ENCODE measurements around the gene TMEM51. TPM values are rescaled to one million over a fixed set of nuclear protein-coding genes. Genes with fewer than 3 reads are reported as not detected.

TMEM51 gene
- total RNA-seq, 2 donors from 2014 or later, result 12.1 TPM

- 92 to 94% methylated on average over 13 of the region's 13 CpGs for WGBS, 2 experiments (ENCODE audit: insufficient coverage in 1 of 2, insufficient read length in 1 of 2)
These were observed 38.7 kb upstream of the TMEM51 start for GRCh38 chr1:15114884-15115283.

DNA sequence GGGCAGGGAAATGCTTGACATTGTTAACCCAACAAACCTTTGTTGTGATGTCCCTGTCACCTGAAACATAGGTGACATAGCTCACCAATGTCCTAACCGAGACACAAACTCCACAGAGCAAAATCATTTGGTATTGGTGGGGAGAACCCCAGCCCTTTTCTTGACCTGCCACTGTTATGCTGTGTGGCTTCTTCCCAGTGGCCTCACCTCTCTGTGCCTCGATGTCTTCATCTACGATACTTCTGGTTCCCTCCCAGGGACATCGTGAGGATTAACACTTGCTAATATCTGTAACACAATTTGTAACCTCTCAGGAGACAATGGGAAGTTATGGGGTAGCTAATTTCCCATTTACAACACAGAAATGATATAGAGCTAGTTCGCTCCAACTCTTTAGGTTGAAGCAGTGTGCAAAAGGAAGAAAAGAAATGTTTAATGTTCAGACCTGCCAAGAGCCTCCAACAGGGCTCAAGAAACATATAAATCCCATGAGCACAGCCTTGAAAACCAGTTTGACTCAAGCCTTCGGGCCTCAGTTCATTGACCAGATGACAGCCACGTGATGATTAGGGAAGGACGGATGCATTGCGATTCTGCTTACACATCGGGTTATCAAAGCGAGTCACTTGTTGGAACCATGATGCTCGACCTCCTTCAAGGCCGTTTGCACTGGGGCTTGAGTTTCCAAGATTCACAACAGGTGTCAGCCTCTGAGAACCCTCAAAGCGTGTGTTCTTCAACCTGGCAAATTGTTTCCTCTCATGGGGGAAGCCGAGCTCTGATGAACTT, 37.8 kb upstream of the TMEM51 start:
- no peak overlapping the region for H3K27ac ChIP-seq (ENCODE audit: low read depth, low read length)
- H3K9me3 ChIP-seq (ENCODE audit: control insufficient read depth, low read length), result no peaks in the 10 kb centered on the region
- H3K4me1 Mint-ChIP-seq, result peaks cover 10% of the 10 kb centered on the region
- H3K27me3 Mint-ChIP-seq (ENCODE audit: insufficient read depth), result peaks cover 3% of the 10 kb centered on the region
- TF ChIP-seq, protein P1, sequence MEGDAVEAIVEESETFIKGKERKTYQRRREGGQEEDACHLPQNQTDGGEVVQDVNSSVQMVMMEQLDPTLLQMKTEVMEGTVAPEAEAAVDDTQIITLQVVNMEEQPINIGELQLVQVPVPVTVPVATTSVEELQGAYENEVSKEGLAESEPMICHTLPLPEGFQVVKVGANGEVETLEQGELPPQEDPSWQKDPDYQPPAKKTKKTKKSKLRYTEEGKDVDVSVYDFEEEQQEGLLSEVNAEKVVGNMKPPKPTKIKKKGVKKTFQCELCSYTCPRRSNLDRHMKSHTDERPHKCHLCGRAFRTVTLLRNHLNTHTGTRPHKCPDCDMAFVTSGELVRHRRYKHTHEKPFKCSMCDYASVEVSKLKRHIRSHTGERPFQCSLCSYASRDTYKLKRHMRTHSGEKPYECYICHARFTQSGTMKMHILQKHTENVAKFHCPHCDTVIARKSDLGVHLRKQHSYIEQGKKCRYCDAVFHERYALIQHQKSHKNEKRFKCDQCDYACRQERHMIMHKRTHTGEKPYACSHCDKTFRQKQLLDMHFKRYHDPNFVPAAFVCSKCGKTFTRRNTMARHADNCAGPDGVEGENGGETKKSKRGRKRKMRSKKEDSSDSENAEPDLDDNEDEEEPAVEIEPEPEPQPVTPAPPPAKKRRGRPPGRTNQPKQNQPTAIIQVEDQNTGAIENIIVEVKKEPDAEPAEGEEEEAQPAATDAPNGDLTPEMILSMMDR (conservative IDR thresholded peaks at IDR 0.05), result no peak
- no peak for DNase-seq
- H3K9ac ChIP-seq (ENCODE audit: extremely low read depth, low read length, poor library complexity, severe bottlenecking), result no peak overlapping the region
- H3K27ac Mint-ChIP-seq, result no peak overlapping the region
- WGBS, 2 experiments (ENCODE audit: insufficient coverage in 1 of 2, insufficient read length in 1 of 2), result 93 to 96% methylated on average over 14 to 15 of the region's 15 CpGs
- no peaks in the 10 kb centered on the region for H3K36me3 ChIP-seq (ENCODE audit: control insufficient read depth, insufficient read depth, low read length)
- no peaks in the 10 kb centered on the region for H3K4me1 ChIP-seq (ENCODE audit: control insufficient read depth, insufficient read depth, low read length)
- no peaks in the 10 kb centered on the region for H3K9me3 Mint-ChIP-seq
- no peaks in the 10 kb centered on the region for H3K27me3 ChIP-seq (ENCODE audit: control insufficient read depth, insufficient read depth, low read length, poor library complexity, severe bottlenecking)
- no peak overlapping the region for H3K4me3 Mint-ChIP-seq
- H3K4me3 ChIP-seq (ENCODE audit: low read length), result no peak overlapping the region
- H3K36me3 Mint-ChIP-seq (ENCODE audit: low read depth), result no peaks in the 10 kb centered on the region

More at GRCh38 chr1:15114884-15115283, 38.7 kb upstream of the TMEM51 start:
- H3K9me3 Mint-ChIP-seq, result no peaks in the 10 kb centered on the region
- no peaks in the 10 kb centered on the region for H3K4me1 ChIP-seq (ENCODE audit: control insufficient read depth, insufficient read depth, low read length)
- H3K36me3 Mint-ChIP-seq (ENCODE audit: low read depth), result no peaks in the 10 kb centered on the region
- H3K27me3 Mint-ChIP-seq (ENCODE audit: insufficient read depth), result no peaks in the 10 kb centered on the region
- H3K36me3 ChIP-seq (ENCODE audit: control insufficient read depth, insufficient read depth, low read length), result no peaks in the 10 kb centered on the region
- H3K27me3 ChIP-seq (ENCODE audit: control insufficient read depth, insufficient read depth, low read length, poor library complexity, severe bottlenecking), result no peaks in the 10 kb centered on the region
- DNase-seq, result no peak
- TF ChIP-seq, protein P1 (conservative IDR thresholded peaks at IDR 0.05), result no peak
- H3K4me3 ChIP-seq (ENCODE audit: low read length), result no peak overlapping the region
- no peak overlapping the region for H3K4me3 Mint-ChIP-seq
- H3K27ac ChIP-seq (ENCODE audit: low read depth, low read length), result no peak overlapping the region
- H3K4me1 Mint-ChIP-seq, result peaks cover 10% of the 10 kb centered on the region
- no peak overlapping the region for H3K27ac Mint-ChIP-seq
- no peaks in the 10 kb centered on the region for H3K9me3 ChIP-seq (ENCODE audit: control insufficient read depth, low read length)
- H3K9ac ChIP-seq (ENCODE audit: extremely low read depth, low read length, poor library complexity, severe bottlenecking), result no peak overlapping the region

DNA sequence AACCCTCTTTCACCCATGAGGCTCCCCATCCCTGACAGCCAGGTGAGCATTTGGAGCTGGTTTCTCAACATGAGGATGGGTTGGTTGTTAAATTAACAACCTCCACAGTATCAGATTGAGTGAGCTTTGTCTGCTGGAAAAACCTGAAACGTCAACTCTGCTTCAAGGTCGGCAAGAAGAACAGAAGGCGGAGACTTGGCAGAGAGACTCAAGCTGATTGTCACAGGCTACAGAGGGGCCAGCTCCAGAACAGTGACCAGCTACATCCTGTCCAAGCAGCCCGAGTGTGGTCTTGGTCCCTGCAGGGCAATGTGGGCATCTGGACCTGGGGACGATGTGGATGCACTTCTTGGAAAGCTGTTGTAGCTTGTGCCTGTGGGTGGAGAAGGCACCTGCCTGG, 36.6 kb upstream of the TMEM51 start:
- no peaks in the 10 kb centered on the region for H3K9me3 Mint-ChIP-seq
- WGBS, 2 experiments (ENCODE audit: insufficient coverage in 1 of 2, insufficient read length in 1 of 2), result 87 to 91% methylated on average over 5 of the region's 5 CpGs

More for the DNA sequence above, 36.6 kb upstream of the TMEM51 start:
- H3K36me3 Mint-ChIP-seq (ENCODE audit: low read depth), result no peaks in the 10 kb centered on the region
- DNase-seq, result no peak
- Histone ChIP-seq H3K9ac (ENCODE audit: extremely low read depth, low read length, poor library complexity, severe bottlenecking) (no peak overlapping the region), H3K27ac (ENCODE audit: low read depth, low read length) (no peak overlapping the region), H3K27me3 (ENCODE audit: control insufficient read depth, insufficient read depth, low read length, poor library complexity, severe bottlenecking) (no peaks in the 10 kb centered on the region), H3K4me3 (ENCODE audit: low read length) (no peak overlapping the region), H3K9me3 (ENCODE audit: control insufficient read depth, low read length) (no peaks in the 10 kb centered on the region), H3K36me3 (ENCODE audit: control insufficient read depth, insufficient read depth, low read length) (no peaks in the 10 kb centered on the region), H3K4me1 (ENCODE audit: control insufficient read depth, insufficient read depth, low read length) (no peaks in the 10 kb centered on the region)
- no peak overlapping the region for H3K4me3 Mint-ChIP-seq
- peaks cover 9% of the 10 kb centered on the region for H3K4me1 Mint-ChIP-seq
- H3K27ac Mint-ChIP-seq, result no peak overlapping the region
- H3K27me3 Mint-ChIP-seq (ENCODE audit: insufficient read depth), result peaks cover 3% of the 10 kb centered on the region
- TF ChIP-seq, protein P1 (conservative IDR thresholded peaks at IDR 0.05), result no peak
